HG02938 (cell line): Measurements from ENCODE around the gene VDR.

ENCODE experiments used
- ATAC-seq: cut with Tn5 transposase; IDR thresholded peaks from one replicate; pipeline ENCODE4 v1.9.1; 2021; ENCODE audit warnings: mild to moderate bottlenecking, moderate library complexity; ENCODE audit not compliant: unreplicated experiment

VDR gene

GRCh38 chr12:47931187-47931586, 26.4 kb upstream of the VDR start:
- no peak for ATAC-seq

DNA sequence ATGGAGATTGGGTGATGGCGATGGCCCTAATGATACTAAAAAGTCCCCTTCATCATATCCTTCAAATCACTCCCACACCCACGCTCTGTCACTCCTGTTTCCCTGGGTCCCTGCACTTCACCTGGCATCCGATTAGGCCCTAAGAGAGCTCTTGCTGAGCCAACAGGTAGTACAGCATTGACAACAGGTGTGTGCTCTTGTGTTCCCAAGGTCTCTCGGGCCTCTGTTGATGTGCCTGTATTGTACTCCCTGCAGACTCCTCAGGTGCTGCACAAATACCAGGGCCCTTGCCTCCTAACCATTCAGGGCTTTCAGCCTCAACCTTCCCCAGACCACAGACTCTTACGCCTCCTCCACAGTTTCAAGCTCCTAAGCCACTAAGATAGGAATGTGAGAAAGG, 25.8 kb upstream of the VDR start:
- no peak for ATAC-seq

- no peak for ATAC-seq
Measured at GRCh38 chr12:47927346-47927745, 22.6 kb upstream of the VDR start.

- no peak for ATAC-seq
Measured at GRCh38 chr12:47921907-47922306, 17.1 kb upstream of the VDR start.

- ATAC-seq = no peak
Measured at GRCh38 chr12:47920913-47921312, 16.1 kb upstream of the VDR start.

DNA sequence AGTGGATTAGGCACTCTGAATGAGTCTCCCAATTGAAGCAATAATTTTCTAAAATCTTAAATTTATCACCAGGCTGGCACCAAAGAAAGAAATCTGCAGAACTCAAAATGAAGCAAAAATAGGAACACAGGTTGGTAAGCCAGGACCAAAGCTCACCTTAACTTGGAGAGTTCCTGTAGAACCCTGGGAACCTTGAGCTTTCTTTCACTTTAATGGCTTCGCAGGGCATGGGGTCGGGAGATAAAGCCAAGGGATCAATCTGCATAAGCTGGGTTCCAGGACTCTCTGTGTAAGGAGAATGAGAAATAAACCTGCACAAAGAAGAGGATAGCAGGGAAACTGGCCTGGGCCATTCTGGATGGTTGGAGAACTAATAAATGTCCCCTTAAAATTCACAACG, 8.3 kb upstream of the VDR start:
- no peak for ATAC-seq

GRCh38 chr12:47912556-47912955, 7.8 kb upstream of the VDR start:
- ATAC-seq = no peak

DNA sequence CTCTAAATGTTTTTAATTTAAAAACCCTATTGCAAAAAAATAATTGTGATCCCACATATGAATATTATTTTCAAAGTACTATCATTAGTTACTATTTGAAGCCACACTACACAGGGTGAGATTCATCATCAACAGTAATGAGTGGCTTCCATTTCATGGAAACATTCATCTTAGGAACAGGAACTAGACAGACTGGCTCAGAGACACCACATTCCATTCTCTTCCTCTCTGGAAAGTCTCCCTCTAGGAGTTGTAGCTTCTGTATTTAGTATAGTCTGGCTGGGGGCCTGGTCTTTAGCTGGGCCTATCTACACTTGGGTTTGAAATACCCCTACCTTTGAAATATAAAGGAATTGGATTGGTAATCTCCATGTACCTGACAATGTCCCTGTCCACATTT, 6.2 kb upstream of the VDR start:
- no peak for ATAC-seq

GRCh38 chr12:47910486-47910885, 5.7 kb upstream of the VDR start:
- no peak for ATAC-seq

DNA sequence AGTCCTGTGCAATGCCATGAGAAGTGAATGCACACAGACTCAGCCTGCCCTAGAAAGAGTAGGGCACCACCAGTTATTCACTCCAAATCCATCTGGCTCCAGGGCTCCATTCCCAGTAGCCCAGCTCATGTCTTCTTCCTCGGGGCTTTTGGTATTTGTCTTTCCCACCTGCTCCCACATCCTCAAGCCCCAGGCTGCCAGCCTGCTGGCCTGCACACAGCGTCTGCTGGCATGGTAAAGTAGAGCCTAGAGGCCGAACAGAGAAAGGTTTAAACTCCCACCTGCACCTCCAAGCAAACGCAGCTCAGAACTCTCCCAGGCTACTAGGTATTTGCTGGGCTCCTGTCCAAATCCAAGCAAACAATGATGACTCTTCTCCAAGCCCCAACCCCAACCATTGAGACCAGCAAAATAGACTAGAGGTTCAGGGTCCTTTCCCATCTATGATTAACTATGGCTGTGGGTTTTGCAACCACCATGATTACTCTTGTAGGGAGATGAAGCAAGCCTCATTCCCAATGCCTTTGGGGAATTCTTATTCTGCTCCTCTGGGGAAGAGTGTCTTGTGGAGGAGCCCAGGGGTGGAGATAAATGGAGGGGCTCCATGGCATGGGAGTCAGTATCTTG, 5.2 kb upstream of the VDR start:
- ATAC-seq = no peak

DNA sequence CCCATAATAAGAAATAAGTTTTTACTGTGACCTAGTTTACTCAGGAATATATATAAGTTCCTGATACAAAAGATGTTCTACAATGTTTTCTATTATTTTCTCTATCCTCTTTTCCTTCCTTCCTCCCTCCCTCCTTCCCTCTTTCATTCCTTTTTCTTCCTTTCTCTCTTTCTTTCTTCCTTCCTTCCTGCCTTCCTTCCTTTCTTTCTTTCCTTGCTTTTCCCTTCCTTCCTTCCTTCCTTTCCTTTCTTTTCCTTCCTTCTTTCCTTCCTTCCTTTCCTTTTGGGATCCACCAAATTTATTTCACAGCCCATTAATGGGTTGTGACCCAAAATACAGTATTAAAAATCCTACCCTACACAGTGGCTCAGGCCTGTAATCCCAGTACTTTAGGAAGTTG, 3.9 kb upstream of the VDR start:
- ATAC-seq = no peak

- ATAC-seq = no peak
Measured at GRCh38 chr12:47907851-47908454, 3.2 kb upstream of the VDR start.

- ATAC-seq = no peak
Measured at GRCh38 chr12:47903927-47904712, 674 bp downstream of the VDR start.

- no peak for ATAC-seq
Measured at GRCh38 chr12:47903151-47903611, 1.6 kb downstream of the VDR start.

DNA sequence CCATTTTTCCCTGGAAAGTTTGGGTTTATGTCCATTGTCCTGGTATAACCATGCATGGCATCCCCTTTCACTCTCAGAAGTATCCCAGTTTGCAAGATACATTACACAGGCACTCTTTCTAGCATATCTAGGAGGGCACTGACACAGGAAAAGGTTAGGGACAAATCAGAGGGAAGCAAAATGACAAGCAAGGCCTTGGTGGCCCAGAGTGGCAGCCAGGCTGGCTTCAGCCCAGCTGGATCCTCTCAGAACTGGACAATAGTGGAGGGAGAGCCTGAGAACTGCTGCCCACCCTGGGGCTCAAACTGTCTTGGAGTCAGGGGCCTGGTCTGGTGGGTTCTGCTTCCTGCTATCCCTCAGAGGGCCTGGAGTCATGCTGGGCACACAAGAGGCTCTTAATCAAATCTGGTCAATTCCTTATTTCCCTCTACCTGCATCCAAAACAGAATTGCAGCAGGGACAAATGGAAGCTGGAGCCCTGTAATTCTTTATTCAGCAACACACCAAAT, 2.6 kb downstream of the VDR start:
- ATAC-seq = no peak

- ATAC-seq = no peak
Measured at GRCh38 chr12:47901718-47902093, 3.1 kb downstream of the VDR start.

DNA sequence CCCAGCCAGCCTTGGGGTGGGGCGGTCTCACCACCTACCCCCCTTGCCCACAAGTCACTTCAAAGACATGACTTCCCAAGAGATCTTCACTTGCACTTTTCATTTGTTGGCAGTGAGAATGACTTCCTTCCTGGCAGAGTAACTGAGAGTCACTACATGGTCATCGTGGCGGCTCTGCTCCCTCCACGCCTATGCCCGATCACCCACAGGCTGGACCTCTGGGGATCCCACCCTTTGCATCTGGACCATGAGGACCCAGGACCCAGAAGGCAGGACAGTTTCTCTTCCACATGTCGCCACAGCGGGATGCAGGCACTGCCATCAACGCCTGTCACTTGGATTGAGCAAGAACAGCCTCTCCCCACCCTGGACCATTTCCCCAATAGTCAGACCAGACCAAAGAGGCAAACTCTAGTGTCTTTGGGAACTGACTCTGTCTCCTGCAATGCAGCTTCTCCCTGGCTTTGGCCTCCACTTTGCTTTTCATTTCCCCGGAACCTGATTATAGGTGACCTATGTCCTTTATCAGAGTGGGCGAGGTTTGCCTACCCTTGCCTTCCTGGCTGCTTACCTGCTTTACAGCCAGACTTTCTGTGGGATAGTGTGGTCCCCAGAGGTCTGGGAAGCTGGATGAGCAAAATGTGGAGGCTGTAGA, 3.6 kb downstream of the VDR start:
- ATAC-seq = no peak

GRCh38 chr12:47900131-47901062, 4.4 kb downstream of the VDR start:
- ATAC-seq = no peak

DNA sequence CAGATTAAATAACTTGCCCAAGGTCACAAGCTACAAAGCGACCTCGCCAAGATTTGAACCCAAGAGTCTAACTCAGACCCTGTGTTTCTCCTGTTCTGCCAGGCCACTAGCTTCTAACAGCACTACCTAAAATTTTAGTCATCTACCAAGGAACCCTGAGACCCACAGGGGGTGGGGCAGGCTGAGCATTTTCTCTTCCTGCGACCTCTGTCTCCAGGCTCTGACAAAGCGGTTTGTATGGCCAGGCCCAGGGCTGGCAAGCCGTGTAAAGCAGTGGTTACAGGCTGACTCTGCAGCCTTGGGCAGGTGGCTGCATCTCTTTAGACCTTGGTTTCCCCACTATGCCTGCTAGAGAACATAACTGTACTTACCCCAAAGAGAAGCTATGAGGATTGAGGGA, 5.3 kb downstream of the VDR start:
- ATAC-seq = no peak

GRCh38 chr12:47896633-47897032, 8.2 kb downstream of the VDR start:
- no peak for ATAC-seq
